Brain microvascular endothelial cell (primary cell): ENCODE data around the gene EPSTI1.

Source experiments
- DNase-seq: peaks from one replicate; pipeline ENCODE4 v3.0.0-alpha.2; 2020
- H3K27ac ChIP-seq: fragments of 250-450 bp; sonication (Bioruptor Pico); 2 replicates; pipeline ENCODE4 v1.5.1; 2020; ENCODE audit warnings: mild to moderate bottlenecking, moderate library complexity
- H3K27me3 ChIP-seq: fragments of 250-450 bp; sonication (Bioruptor Pico); replicated peaks from 2 replicates; pipeline ENCODE4 v1.5.1; 2020; ENCODE audit warnings: mild to moderate bottlenecking
- H3K36me3 ChIP-seq: fragments of 250-450 bp; sonication (Bioruptor Pico); replicated peaks from 2 replicates; pipeline ENCODE4 v1.5.1; 2020; ENCODE audit warnings: mild to moderate bottlenecking
- H3K4me3 ChIP-seq: 2 replicates; pipeline ENCODE4 v1.5.1; 2011; ENCODE audit warnings: low read depth, mild to moderate bottlenecking, control low read depth, low read length, moderate library complexity
- CTCF ChIP-seq: IDR thresholded peaks from 2 replicates; pipeline ENCODE4 v1.5.1; 2011; ENCODE audit warnings: low read depth, mild to moderate bottlenecking, moderate library complexity, low read length, control low read depth, inconsistent platforms; ENCODE audit errors: missing control alignments
- in situ Hi-C: cut with HindIII; loops from 2 replicates; pipeline ENCODE4 v1.10.0; 2017; ENCODE audit warnings: low sequenced_read_pairs, low pct_ligation_motif_present

The EPSTI1 gene

GRCh38 chr13:43002021-43002420, 10.0 kb upstream of the EPSTI1 start:
- Histone ChIP-seq H3K27me3 (no peaks in the 10 kb centered on the region), H3K36me3 (no peaks in the 10 kb centered on the region), H3K27ac (no peak overlapping the region), H3K4me3 (no peak overlapping the region)
- no peak for DNase-seq
- in situ Hi-C loops, result no loop called here
- no peak for TF ChIP-seq CTCF

GRCh38 chr13:43000676-43001075, 8.6 kb upstream of the EPSTI1 start:
- no peak for TF ChIP-seq CTCF
- no peaks in the 10 kb centered on the region for H3K36me3 ChIP-seq
- no peak for DNase-seq
- in situ Hi-C loops, result no loop called here
- H3K27ac ChIP-seq, result no peak overlapping the region
- H3K27me3 ChIP-seq, result no peaks in the 10 kb centered on the region
- H3K4me3 ChIP-seq, result no peak overlapping the region

- Histone ChIP-seq H3K36me3 (no peaks in the 10 kb centered on the region), H3K4me3 (no peak overlapping the region), H3K27ac (no peak overlapping the region), H3K27me3 (no peaks in the 10 kb centered on the region)
- in situ Hi-C loops, result no loop called here
- TF ChIP-seq CTCF, result no peak
- no peak for DNase-seq
Measured at GRCh38 chr13:42999491-42999890, 7.5 kb upstream of the EPSTI1 start.

- no peaks in the 10 kb centered on the region for H3K27me3 ChIP-seq
- H3K4me3 ChIP-seq, result no peak overlapping the region
- in situ Hi-C loops, result no loop called here
- peak; percentile 45 for DNase-seq
- TF ChIP-seq CTCF, result no peak
- peak overlapping the region; percentile 96 for H3K27ac ChIP-seq
- H3K36me3 ChIP-seq, result no peaks in the 10 kb centered on the region
Measured at GRCh38 chr13:42997381-42997780, 5.3 kb upstream of the EPSTI1 start.

- in situ Hi-C loops, result no loop called here
- peak; percentile 88 for DNase-seq
- no peaks in the 10 kb centered on the region for H3K36me3 ChIP-seq
- TF ChIP-seq CTCF, result peak; percentile 5
- no peaks in the 10 kb centered on the region for H3K27me3 ChIP-seq
- no peak overlapping the region for H3K4me3 ChIP-seq
- H3K27ac ChIP-seq, result peak overlapping the region; percentile 96
Measured at GRCh38 chr13:42996584-42996983, 4.5 kb upstream of the EPSTI1 start.

GRCh38 chr13:42994878-42995277, 2.8 kb upstream of the EPSTI1 start:
- Histone ChIP-seq H3K36me3 (no peaks in the 10 kb centered on the region), H3K27me3 (no peaks in the 10 kb centered on the region), H3K27ac (no peak overlapping the region), H3K4me3 (no peak overlapping the region)
- DNase-seq, result no peak
- in situ Hi-C loops, result no loop called here
- TF ChIP-seq CTCF, result no peak
